A549 (cell line): ENCODE results near the gene RAD51B. TPM values are rescaled to one million over a fixed set of nuclear protein-coding genes. Genes with fewer than 3 reads are reported as not detected.
A peak's percentile ranks its signal among the peaks of the same experiment; 100 is the strongest.

ENCODE experiments used
- ATAC-seq, 2 experiments: fragments of 200-7000 bp in 1 of 2; fragments of >200 bp in 1 of 2; cut with Nextera tagmentation in 1 of 2; cut with Tn5 transposase in 1 of 2; 3 replicates each; pipeline versions ENCODE4 v1.8.0 to v1.9.1; 2018 to 2020; ENCODE audit warnings: mild to moderate bottlenecking in 1 of 2, moderate library complexity in 1 of 2
- CTCF ChIA-PET: fragments of 300-600 bp; sonication (Branson Sonifier 250); formaldehyde crosslinking; extraction: SDS; loops from one replicate; lab custom pipeline; 2021; ENCODE audit warnings: antibody characterized with exemption, inconsistent platforms; lab: Yijun Ruan, JAX
- POLR2A ChIA-PET: fragments of 350-600 bp; formaldehyde crosslinking; extraction: SDS; loops from one replicate; lab custom pipeline; 2021; ENCODE audit warnings: antibody characterized with exemption, inconsistent platforms; lab: Yijun Ruan, JAX
- DNase-seq, 2 experiments: peaks; one replicate each; pipeline versions ENCODE4 v3.0.0 to v3.0.0-alpha.2; 2011 to 2016; ENCODE audit warnings: low read depth in 1 of 2, low spot score in 1 of 2
- FAIRE-seq: peaks from 2 replicates; lab custom pipeline; 2011; peaks lifted over from hg19 to GRCh38; lab: Jason Lieb, UNC
- H3K27ac ChIP-seq, 2 experiments: fragments of >200 bp; sonication (Bioruptor Twin); formaldehyde crosslinking; 3 replicates each; pipeline ENCODE4 v1.5.1; 2016 to 2017
- H3K4me1 ChIP-seq: fragments of >200 bp; sonication (Bioruptor Twin); formaldehyde crosslinking; 3 replicates; pipeline ENCODE4 v1.6.1; 2016
- H3K4me2 ChIP-seq: fragments of >200 bp; sonication (Bioruptor Twin); formaldehyde crosslinking; 3 replicates; pipeline ENCODE4 v1.6.1; 2016
- H3K4me3 ChIP-seq: fragments of >200 bp; sonication (Bioruptor Twin); formaldehyde crosslinking; 3 replicates; pipeline ENCODE4 v1.5.1; 2016
- H3K9me3 ChIP-seq: fragments of >200 bp; sonication (Bioruptor Twin); formaldehyde crosslinking; 3 replicates; pipeline ENCODE4 v1.6.1; 2016
- ATOH8 ChIP-seq: fragments of 250-450 bp; sonication (Bioruptor Pico); IDR thresholded peaks from 2 replicates; pipeline ENCODE4 v1.5.0; 2020; ENCODE audit warnings: low read depth, mild to moderate bottlenecking, moderate library complexity
- CBX2 ChIP-seq: fragments of 200-600 bp; sonication (generic); IDR thresholded peaks from 2 replicates; pipeline ENCODE4 v1.6.1; 2016; ENCODE audit warnings: low read depth, mild to moderate bottlenecking, borderline replicate concordance
- CBX8 ChIP-seq: fragments of 200-600 bp; sonication (generic); IDR thresholded peaks from 2 replicates; pipeline ENCODE4 v1.6.1; 2016
- CHD2 ChIP-seq: fragments of 150-350 bp; IDR thresholded peaks from 2 replicates; pipeline ENCODE4 v1.6.1; 2014; ENCODE audit warnings: low read length; ENCODE audit not compliant: partially characterized antibody
- CTCF ChIP-seq: fragments of >200 bp; sonication (Bioruptor Twin); formaldehyde crosslinking; IDR thresholded peaks from 3 replicates; pipeline ENCODE4 v1.5.1; 2016
- EP300 ChIP-seq, 2 experiments: fragments of >200 bp; sonication (Bioruptor Twin); formaldehyde crosslinking; IDR thresholded peaks; 2 replicates in 1 of 2; 3 replicates in 1 of 2; pipeline ENCODE4 v1.6.1; 2016 to 2017
- ESRRA ChIP-seq: fragments of 150-350 bp; IDR thresholded peaks from 2 replicates; pipeline ENCODE4 v1.6.1; 2014; ENCODE audit warnings: mild to moderate bottlenecking, low read length, borderline replicate concordance
- FOSL2 ChIP-seq, 2 experiments: fragments of 450-650 bp in 1 of 2; fragments of >200 bp in 1 of 2; sonication (Bioruptor Twin) in 1 of 2; formaldehyde crosslinking; IDR thresholded peaks; 2 replicates each; pipeline versions ENCODE4 v1.5.0 to v1.6.1; 2016 to 2020; ENCODE audit warnings: mild to moderate bottlenecking in 1 of 2, moderate library complexity in 1 of 2
- GATA3 ChIP-seq: IDR thresholded peaks from 2 replicates; pipeline ENCODE4 v1.6.1; 2012; ENCODE audit warnings: borderline replicate concordance
- HDAC2 ChIP-seq: fragments of 200-600 bp; sonication (generic); IDR thresholded peaks from 2 replicates; pipeline ENCODE4 v1.6.1; 2016
- HES2 ChIP-seq: fragments of >200 bp; sonication (Bioruptor Twin); formaldehyde crosslinking; IDR thresholded peaks from 2 replicates; pipeline ENCODE4 v1.6.1; 2016
- KDM5A ChIP-seq: fragments of 200-600 bp; sonication (generic); IDR thresholded peaks from 2 replicates; pipeline ENCODE4 v1.6.1; 2016; ENCODE audit warnings: antibody characterized with exemption, mild to moderate bottlenecking
- MYC ChIP-seq: IDR thresholded peaks from 2 replicates; pipeline ENCODE4 v1.6.1; 2012; ENCODE audit warnings: mild to moderate bottlenecking, inconsistent platforms, low read length, improper control_type of control experiment, borderline replicate concordance
- NFE2L2 ChIP-seq: fragments of 150-350 bp; conservative IDR thresholded peaks from 2 replicates; pipeline ENCODE4 v1.6.1; 2014; ENCODE audit warnings: low read length
- NR3C1 ChIP-seq: fragments of >200 bp; sonication (Bioruptor Twin); formaldehyde crosslinking; IDR thresholded peaks from 3 replicates; pipeline ENCODE4 v1.6.1; 2017
- RCOR1 ChIP-seq: fragments of 150-350 bp; IDR thresholded peaks from 2 replicates; pipeline ENCODE4 v1.6.1; 2014; ENCODE audit warnings: antibody characterized with exemption, low read length, low read depth
- REST ChIP-seq: fragments of 200-600 bp; sonication (generic); IDR thresholded peaks from 2 replicates; pipeline ENCODE4 v1.6.1; 2016; ENCODE audit warnings: antibody characterized with exemption, mild to moderate bottlenecking, moderate library complexity
- SREBF2 ChIP-seq: fragments of 450-650 bp; IDR thresholded peaks from 2 replicates; pipeline ENCODE4 v1.6.1; 2014; ENCODE audit warnings: mild to moderate bottlenecking, moderate library complexity
- TFCP2L1 ChIP-seq: fragments of 250-450 bp; sonication (Bioruptor Pico); IDR thresholded peaks from 2 replicates; pipeline ENCODE4 v1.5.0; 2021; ENCODE audit warnings: mild to moderate bottlenecking
- TP53 ChIP-seq: fragments of 250-450 bp; sonication (Bioruptor Pico); IDR thresholded peaks from 2 replicates; pipeline ENCODE4 v1.5.0; 2021; ENCODE audit warnings: mild to moderate bottlenecking, moderate library complexity
- ZC3H11A ChIP-seq: fragments of 450-650 bp; IDR thresholded peaks from 2 replicates; pipeline ENCODE4 v1.6.1; 2014; ENCODE audit warnings: antibody characterized with exemption, mild to moderate bottlenecking
- WGBS: methylation state at CpG from one replicate; pipeline ENCODE4 v1.1.6; 2017; ENCODE audit errors: missing lambda C conversion rate; 5-methylcytosine and 5-hydroxymethylcytosine counted together
- polyA plus RNA-seq, 4 experiments: library from polyadenylated mRNA; depleted of rRNA in 3 of 4; stranded (reverse); fragments of >200 nt; fragmentation: RNase III in 1 of 4; extraction: RNeasy Plus Mini Kit Qiagen cat#74134 plus additional on column Dnase treatment in 1 of 4; gene quantifications; 2 replicates in 3 of 4; 3 replicates in 1 of 4; pipeline ENCODE4 v1.2.3, GENCODE V29; 2011 to 2017

RAD51B gene
- polyA plus RNA-seq, 2 of the 4 experiments (the other 2 are of a cell fraction) = 7.2 to 10.8 TPM

GRCh38 chr14:68316078-68316868, 496.7 kb downstream of the RAD51B start:
- no peak overlapping the region for H3K4me3 ChIP-seq
- no peak overlapping the region for H3K27ac ChIP-seq
- ChIA-PET POLR2A (interaction anchor here (0.6 kb wide), 1 partner anchor 90 kb away, joined by 4 read pairs; no protein-coding TSS in a partner anchor), CTCF (interaction anchor here (2.3 kb wide), 1 partner anchor 14 kb away, joined by 8 read pairs; no protein-coding TSS in a partner anchor)
- H3K4me2 ChIP-seq = no peak overlapping the region
- FAIRE-seq (no peak), ATAC-seq (no peak), DNase-seq (no peak)
- TF ChIP-seq MYC = no peak
- H3K9me3 ChIP-seq = no peaks in the 10 kb centered on the region
- WGBS = 90% methylated on average over 7 of the region's 7 CpGs
- peaks cover 4% of the 10 kb centered on the region; the same call in 1 of the 3 replicates for H3K4me1 ChIP-seq

- DNase-seq (no peak), FAIRE-seq (peak; percentile 23), ATAC-seq (no peak)
- Histone ChIP-seq H3K9me3 (no peaks in the 10 kb centered on the region), H3K4me3 (no peak overlapping the region), H3K27ac (no peak overlapping the region), H3K4me2 (no peak overlapping the region), H3K4me1 (peaks cover 4% of the 10 kb centered on the region; the same call in 1 of the 3 replicates)
- ChIA-PET CTCF (interaction anchor here (1.7 kb wide), 1 partner anchor 33 kb away, joined by 3 read pairs; no protein-coding TSS in a partner anchor), POLR2A (no interaction called here)
- 90% methylated on average over 3 of the region's 3 CpGs for whole genome bisulfite sequencing
- TF ChIP-seq CBX2 (no peak), REST (no peak), GATA3 (no peak)
Measured at GRCh38 chr14:68317239-68317638, 497.7 kb downstream of the RAD51B start.

- 58% methylated on average over 2 of the region's 2 CpGs for WGBS
- POLR2A ChIA-PET = no interaction called here
- DNase-seq = no peak
Measured at GRCh38 chr14:68318828-68319227, 499.2 kb downstream of the RAD51B start.

More at GRCh38 chr14:68318828-68319227, 499.2 kb downstream of the RAD51B start:
- CTCF ChIA-PET = interaction anchor here (0.8 to 1.7 kb wide), 3 partner anchors 10 to 525 kb away, joined by 3 to 5 read pairs (median 3); no protein-coding TSS in a partner anchor
- Histone ChIP-seq H3K4me2 (no peak overlapping the region), H3K27ac (no peak overlapping the region), H3K4me3 (no peak overlapping the region), H3K4me1 (peaks cover 4% of the 10 kb centered on the region; the same call in 1 of the 3 replicates), H3K9me3 (no peaks in the 10 kb centered on the region)
- ATAC-seq (no peak), FAIRE-seq (no peak)
- TF ChIP-seq TP53 (CRISPR knock-in tag) (no peak), HES2 (no peak), CBX2 (no peak), KDM5A (no peak), GATA3 (no peak), ATOH8 (no peak), EP300 (IDR thresholded peaks at IDR 0.05) (no peak), RCOR1 (no peak), CTCF (no peak), ESRRA (no peak), FOSL2 (IDR thresholded peaks at IDR 0.05) (no peak), FOSL2 (CRISPR knock-in tag; IDR thresholded peaks at IDR 0.05) (no peak), TFCP2L1 (CRISPR knock-in tag) (no peak), CHD2 (no peak), HDAC2 (no peak), CBX8 (no peak), SREBF2 (no peak), NR3C1 (no peak), NFE2L2 (no peak), ZC3H11A (no peak)
